Stimulated activated naive CD8-positive, alpha-beta T cell treated with anti-CD3 and anti-CD28 coated beads, Interleukin-15, Interleukin-2, amounts not matched to agents 100 ng/mL and 50 ng/mL, for 24 hours (primary cell): Measurements from ENCODE around the gene MYT1.

Experiments
- H3K27ac Mint-ChIP-seq: one replicate; pipeline ENCODE4 v1.8.0; 2021; ENCODE audit warnings: mild to moderate bottlenecking, mixed read lengths
- H3K27me3 Mint-ChIP-seq: one replicate; pipeline ENCODE4 v1.8.0; 2021; ENCODE audit warnings: mixed read lengths
- H3K36me3 Mint-ChIP-seq: one replicate; pipeline ENCODE4 v1.8.0; 2021; ENCODE audit warnings: low read depth, mixed read lengths
- H3K4me1 Mint-ChIP-seq: one replicate; pipeline ENCODE4 v1.8.0; 2021; ENCODE audit warnings: low read depth, mixed read lengths
- H3K4me3 Mint-ChIP-seq: one replicate; pipeline ENCODE4 v1.8.0; 2021; ENCODE audit warnings: mild to moderate bottlenecking, mixed read lengths
- H3K9me3 Mint-ChIP-seq: one replicate; pipeline ENCODE4 v1.8.0; 2021; ENCODE audit warnings: mixed read lengths

MYT1 gene

DNA sequence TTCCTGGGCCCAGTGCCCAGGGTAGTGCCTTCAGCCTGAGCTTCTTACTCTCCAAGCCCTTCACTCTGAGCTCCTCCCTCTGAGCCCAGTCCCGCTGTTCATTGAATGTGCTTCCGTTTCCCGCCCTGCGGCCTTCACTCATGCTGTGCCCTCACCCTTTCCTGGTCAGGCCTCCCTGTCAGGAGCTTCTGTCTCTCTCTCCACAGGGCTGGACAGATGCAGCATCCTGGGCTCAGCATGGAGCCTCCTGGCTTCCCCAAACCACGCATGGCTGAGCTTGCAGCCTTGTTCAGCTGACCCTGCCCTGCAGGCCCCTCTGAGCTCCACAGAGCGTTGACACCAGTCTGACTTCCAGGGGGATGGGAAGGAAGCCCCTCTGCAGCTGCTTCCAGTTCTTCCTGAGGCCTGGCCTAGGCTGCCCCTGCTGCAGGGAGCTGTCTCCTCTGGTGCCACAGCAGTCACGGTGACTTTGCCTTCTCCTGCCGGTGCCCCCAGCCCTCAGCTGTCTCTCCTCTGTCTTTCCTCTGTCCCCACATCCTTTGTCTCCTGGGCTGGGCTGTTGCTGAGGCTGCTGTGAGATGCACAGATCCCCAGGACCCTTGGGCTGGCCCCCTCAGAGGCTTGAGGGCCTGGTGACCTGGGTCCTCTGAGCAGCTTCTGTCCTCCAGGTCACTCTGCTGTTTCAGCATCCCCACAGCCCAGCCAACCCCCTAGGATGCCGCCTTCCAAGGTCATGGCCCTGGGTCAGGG is 7.9 kb upstream of the MYT1 start:
- no peak overlapping the region for H3K27ac Mint-ChIP-seq
- no peaks in the 10 kb centered on the region for H3K4me1 Mint-ChIP-seq
- H3K27me3 Mint-ChIP-seq, result peaks cover 7% of the 10 kb centered on the region
- no peak overlapping the region for H3K4me3 Mint-ChIP-seq
- H3K36me3 Mint-ChIP-seq, result no peaks in the 10 kb centered on the region
- H3K9me3 Mint-ChIP-seq, result no peaks in the 10 kb centered on the region

DNA sequence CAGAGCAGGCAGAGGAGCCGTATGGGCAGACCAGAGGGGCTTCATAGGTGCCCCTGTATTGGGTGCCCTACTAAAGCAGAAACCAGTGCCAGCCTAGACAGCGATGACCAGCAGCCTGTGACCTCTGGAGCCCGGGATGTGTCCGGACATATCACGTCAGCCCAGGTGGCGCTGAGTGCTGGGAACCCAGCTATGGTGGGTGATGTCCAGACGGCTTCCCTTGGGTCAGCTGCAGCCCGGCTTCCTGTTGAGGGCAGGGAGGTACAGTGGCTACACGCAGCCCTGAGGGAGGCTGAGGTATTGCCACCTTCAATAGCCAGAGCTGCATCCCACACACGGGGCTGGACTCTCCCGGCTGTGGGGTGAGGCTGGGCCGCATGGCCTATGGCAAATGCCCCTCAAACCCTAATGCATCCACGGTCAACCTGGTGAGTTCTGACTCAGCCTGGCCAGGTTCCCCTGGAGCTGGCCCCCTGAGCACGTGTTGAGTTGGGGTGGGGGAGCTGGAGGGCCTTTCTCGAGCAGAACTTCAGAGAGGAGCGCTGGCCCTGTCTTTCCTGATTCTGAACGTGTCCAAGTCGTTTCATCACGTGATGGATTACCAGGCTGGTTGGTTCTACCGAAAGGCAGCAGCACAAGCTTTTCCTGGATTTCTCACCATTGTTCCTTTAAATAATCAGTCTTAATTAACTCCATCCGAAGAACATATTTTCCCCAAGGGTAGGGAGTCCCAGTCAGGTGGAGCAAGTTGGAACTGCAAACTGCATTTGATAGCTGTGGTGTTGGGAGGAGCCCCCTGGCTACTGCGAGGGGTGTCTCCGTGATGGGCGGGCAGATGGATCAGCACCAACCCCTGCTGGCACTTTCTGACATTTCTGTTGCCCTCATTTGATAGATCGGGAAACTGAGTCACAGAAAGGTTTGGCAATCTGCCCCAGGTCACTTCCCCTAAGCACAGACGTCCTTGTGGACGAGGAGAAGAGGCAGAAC is 7.1 kb upstream of the MYT1 start:
- Mint-ChIP-seq H3K4me1 (no peaks in the 10 kb centered on the region), H3K27me3 (peaks cover 16% of the 10 kb centered on the region), H3K36me3 (no peaks in the 10 kb centered on the region), H3K27ac (no peak overlapping the region), H3K9me3 (no peaks in the 10 kb centered on the region), H3K4me3 (no peak overlapping the region)

DNA sequence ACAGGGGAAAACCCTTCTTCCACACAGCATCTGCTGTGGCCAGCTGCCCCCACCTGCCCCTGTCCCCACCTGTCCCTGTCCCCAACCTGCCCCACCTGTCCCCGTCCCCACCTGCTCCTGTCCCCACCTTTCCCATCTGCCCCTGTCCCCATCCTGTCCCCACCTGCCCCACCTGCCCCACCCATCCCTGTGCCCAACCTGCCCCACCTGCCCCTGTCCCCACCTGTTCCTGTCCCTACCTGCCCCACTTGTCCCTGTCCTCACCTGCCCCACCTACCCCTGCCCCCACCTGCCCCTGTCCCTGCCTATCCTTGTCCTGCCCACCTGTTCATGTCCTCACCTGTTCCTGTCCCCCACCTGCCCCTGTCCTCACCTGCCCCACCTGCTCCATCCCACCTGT is 6.4 kb upstream of the MYT1 start:
- H3K4me3 Mint-ChIP-seq, result no peak overlapping the region
- H3K9me3 Mint-ChIP-seq, result no peaks in the 10 kb centered on the region
- no peak overlapping the region for H3K27ac Mint-ChIP-seq
- H3K27me3 Mint-ChIP-seq, result peaks cover 23% of the 10 kb centered on the region
- H3K4me1 Mint-ChIP-seq, result no peaks in the 10 kb centered on the region
- H3K36me3 Mint-ChIP-seq, result no peaks in the 10 kb centered on the region

GRCh38 chr20:64158346-64159285 is 5.6 kb upstream of the MYT1 start:
- Mint-ChIP-seq H3K36me3 (no peaks in the 10 kb centered on the region), H3K27ac (no peak overlapping the region), H3K9me3 (no peaks in the 10 kb centered on the region), H3K4me3 (no peak overlapping the region), H3K27me3 (peaks cover 30% of the 10 kb centered on the region), H3K4me1 (no peaks in the 10 kb centered on the region)

GRCh38 chr20:64159286-64159680 is 5.0 kb upstream of the MYT1 start:
- peaks cover 37% of the 10 kb centered on the region for H3K27me3 Mint-ChIP-seq
- H3K9me3 Mint-ChIP-seq, result no peaks in the 10 kb centered on the region
- H3K27ac Mint-ChIP-seq, result no peak overlapping the region
- no peaks in the 10 kb centered on the region for H3K36me3 Mint-ChIP-seq
- no peak overlapping the region for H3K4me3 Mint-ChIP-seq
- H3K4me1 Mint-ChIP-seq, result no peaks in the 10 kb centered on the region

GRCh38 chr20:64159711-64160110 is 4.5 kb upstream of the MYT1 start:
- Mint-ChIP-seq H3K4me3 (no peak overlapping the region), H3K27me3 (peaks cover 41% of the 10 kb centered on the region), H3K36me3 (no peaks in the 10 kb centered on the region), H3K9me3 (no peaks in the 10 kb centered on the region), H3K4me1 (no peaks in the 10 kb centered on the region), H3K27ac (no peak overlapping the region)

DNA sequence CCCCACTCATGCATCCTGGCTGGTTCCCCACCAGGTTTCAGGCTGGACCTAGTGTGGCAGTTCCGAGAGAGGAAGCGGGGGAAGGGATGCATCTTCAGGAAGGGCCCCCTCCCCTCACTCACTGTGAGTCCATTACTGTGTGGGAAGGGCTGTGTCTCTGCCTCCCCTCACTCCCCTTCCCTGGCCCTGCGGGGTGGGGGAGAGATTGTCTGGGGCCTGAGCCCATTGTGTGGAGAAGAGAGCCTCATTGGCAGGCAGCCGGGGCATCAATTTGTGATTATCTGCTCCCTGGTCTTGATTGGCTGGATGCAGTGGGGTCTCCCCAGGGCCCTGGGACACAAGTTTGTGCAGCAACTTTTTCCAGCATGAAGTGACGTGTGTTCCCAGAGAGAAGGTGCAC is 4.1 kb upstream of the MYT1 start:
- Mint-ChIP-seq H3K27me3 (peaks cover 44% of the 10 kb centered on the region), H3K9me3 (no peaks in the 10 kb centered on the region), H3K4me3 (no peak overlapping the region)

GRCh38 chr20:64160526-64161355 is 3.5 kb upstream of the MYT1 start:
- no peaks in the 10 kb centered on the region for H3K4me1 Mint-ChIP-seq
- no peak overlapping the region for H3K27ac Mint-ChIP-seq
- peaks cover 49% of the 10 kb centered on the region for H3K27me3 Mint-ChIP-seq
- no peak overlapping the region for H3K4me3 Mint-ChIP-seq
- no peaks in the 10 kb centered on the region for H3K36me3 Mint-ChIP-seq
- no peaks in the 10 kb centered on the region for H3K9me3 Mint-ChIP-seq

More for the DNA sequence above, 4.1 kb upstream of the MYT1 start:
- Mint-ChIP-seq H3K36me3 (no peaks in the 10 kb centered on the region), H3K27ac (no peak overlapping the region), H3K4me1 (no peaks in the 10 kb centered on the region)

DNA sequence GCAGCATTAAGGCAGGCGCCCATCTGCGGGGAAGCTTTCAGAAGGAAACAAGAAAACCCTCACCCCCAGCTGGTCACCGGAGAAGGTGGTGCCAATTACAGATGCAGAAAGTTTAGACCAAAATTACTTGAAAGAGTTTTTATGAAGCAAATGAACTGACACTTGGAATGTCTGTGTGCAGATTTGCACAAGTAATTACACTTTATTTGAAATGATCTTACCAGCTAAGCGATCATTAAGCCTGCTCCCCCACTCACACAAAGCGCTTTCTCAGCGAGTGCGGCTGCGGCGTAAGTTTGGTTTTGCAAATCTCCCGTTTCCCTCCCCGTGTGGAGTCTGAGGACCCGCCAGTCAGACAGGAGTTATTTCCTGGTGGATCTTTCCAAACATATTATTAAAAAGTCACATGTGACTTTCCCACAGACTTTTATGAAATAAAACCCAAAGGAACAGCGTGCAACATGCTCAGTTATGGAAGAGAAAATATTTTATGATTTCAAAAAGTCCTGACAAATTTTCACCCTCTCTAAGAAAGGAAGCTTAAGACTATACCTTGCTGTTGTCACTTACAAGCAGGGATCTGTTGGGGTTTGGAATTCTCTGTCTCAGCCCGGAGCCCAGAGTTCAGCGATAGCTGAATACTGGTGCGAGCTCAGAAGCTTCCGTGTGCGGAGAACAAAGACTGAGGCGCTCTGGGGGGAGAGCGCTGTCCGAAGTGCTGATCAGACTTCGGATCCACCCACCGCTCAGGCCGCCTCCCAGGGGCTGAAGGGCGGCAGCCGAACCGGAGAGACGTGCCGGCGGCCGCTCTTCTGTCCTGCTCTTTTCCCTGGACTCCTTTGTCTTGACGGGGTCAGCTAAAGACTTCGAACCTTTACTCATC is 2.7 kb upstream of the MYT1 start:
- Mint-ChIP-seq H3K36me3 (no peaks in the 10 kb centered on the region), H3K27me3 (peaks cover 49% of the 10 kb centered on the region), H3K27ac (no peak overlapping the region), H3K9me3 (no peaks in the 10 kb centered on the region), H3K4me3 (no peak overlapping the region), H3K4me1 (no peaks in the 10 kb centered on the region)

GRCh38 chr20:64162239-64162910 is 1.9 kb upstream of the MYT1 start:
- H3K4me1 Mint-ChIP-seq, result no peaks in the 10 kb centered on the region
- no peak overlapping the region for H3K4me3 Mint-ChIP-seq
- H3K36me3 Mint-ChIP-seq, result no peaks in the 10 kb centered on the region
- H3K27ac Mint-ChIP-seq, result no peak overlapping the region
- H3K9me3 Mint-ChIP-seq, result no peaks in the 10 kb centered on the region
- H3K27me3 Mint-ChIP-seq, result peaks cover 57% of the 10 kb centered on the region

DNA sequence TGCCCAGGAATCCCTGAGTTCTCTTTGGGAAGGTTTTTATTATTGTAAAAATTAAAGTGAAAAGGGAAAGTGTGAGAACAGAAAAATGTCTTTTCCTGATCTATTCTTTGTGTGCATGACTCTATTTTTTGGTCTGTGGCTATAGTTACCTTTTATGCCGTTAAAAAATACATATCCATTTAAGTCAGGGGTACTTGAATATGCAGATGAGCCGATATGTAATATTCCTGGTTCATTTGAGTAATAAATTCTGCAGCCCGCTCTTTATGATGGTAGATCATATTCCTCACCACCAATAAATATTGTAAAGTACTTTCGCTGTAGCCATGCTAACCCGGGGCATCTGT is 503 bp upstream of the MYT1 start:
- Mint-ChIP-seq H3K27me3 (peaks cover 60% of the 10 kb centered on the region), H3K9me3 (no peaks in the 10 kb centered on the region), H3K4me1 (no peaks in the 10 kb centered on the region), H3K36me3 (no peaks in the 10 kb centered on the region), H3K4me3 (no peak overlapping the region), H3K27ac (no peak overlapping the region)

DNA sequence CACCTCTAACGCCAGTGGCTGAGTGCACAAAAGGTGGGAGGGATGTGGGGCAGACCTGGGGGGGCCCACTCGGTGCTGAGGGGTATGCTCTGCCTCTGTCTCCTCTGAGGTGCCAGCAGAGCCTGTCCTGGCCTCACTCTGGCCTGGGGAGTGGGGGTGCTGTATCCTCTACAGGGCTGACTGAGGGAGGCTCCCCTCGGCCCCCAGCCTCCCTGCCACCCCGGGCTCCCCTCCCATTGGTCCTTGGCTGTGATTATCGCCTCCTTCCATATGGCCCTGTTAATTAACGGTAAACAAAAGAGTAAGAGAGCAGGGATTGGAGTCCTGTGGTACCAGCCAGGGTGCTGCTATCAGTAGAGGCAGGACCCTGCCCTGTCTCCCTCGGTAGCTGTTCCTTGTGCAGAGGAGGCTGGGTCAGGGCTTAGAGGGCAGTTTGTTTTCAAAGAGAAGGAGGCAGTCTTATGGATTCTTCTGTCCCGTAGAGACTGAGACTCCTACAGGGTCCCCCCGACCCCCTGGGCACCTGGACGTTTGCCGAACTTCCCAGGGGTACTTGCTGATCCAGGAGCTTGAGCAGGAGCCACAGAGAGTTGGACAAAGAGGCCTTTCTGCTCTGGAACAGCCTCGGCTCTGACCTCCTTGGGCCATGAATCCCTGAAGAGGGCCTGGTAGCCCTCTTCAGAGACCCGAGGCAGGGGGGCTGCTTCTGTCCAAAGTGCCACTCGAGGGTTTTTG is 1.8 kb downstream of the MYT1 start:
- Mint-ChIP-seq H3K9me3 (no peaks in the 10 kb centered on the region), H3K4me3 (no peak overlapping the region), H3K27ac (no peak overlapping the region), H3K36me3 (no peaks in the 10 kb centered on the region), H3K4me1 (no peaks in the 10 kb centered on the region), H3K27me3 (peaks cover 56% of the 10 kb centered on the region)
